BE2C (cell line): ENCODE measurements around the gene ITGB1BP1.

Experiments
- DNase-seq: peaks from one replicate; pipeline ENCODE4 v3.0.0-alpha.2; 2020
- H3K27me3 ChIP-seq: fragments of 250-450 bp; sonication (Bioruptor Pico); 2 replicates; pipeline ENCODE4 v1.5.1; 2020; ENCODE audit warnings: mild to moderate bottlenecking
- H3K36me3 ChIP-seq: fragments of 250-450 bp; sonication (Bioruptor Pico); 2 replicates; pipeline ENCODE4 v1.5.1; 2020; ENCODE audit warnings: mild to moderate bottlenecking
- H3K4me1 ChIP-seq: fragments of 250-450 bp; sonication (Bioruptor Pico); 2 replicates; pipeline ENCODE4 v1.5.1; 2020
- H3K4me3 ChIP-seq: 2 replicates; pipeline ENCODE4 v1.5.1; 2011; ENCODE audit warnings: low read depth, low read length
- H3K9me3 ChIP-seq: fragments of 250-450 bp; sonication (Bioruptor Pico); 2 replicates; pipeline ENCODE4 v1.5.1; 2020
- CTCF ChIP-seq: IDR thresholded peaks from 2 replicates; pipeline ENCODE4 v1.5.1; 2012; ENCODE audit warnings: mild to moderate bottlenecking, low read depth, low read length

ITGB1BP1 gene

GRCh38 chr2:9430316-9431293, 7.3 kb upstream of the ITGB1BP1 start:
- peaks cover 56% of the 10 kb centered on the region for H3K36me3 ChIP-seq
- DNase-seq = no peak
- no peak for TF ChIP-seq CTCF
- H3K4me1 ChIP-seq = peaks cover 14% of the 10 kb centered on the region
- no peaks in the 10 kb centered on the region for H3K27me3 ChIP-seq
- H3K9me3 ChIP-seq = no peaks in the 10 kb centered on the region
- H3K4me3 ChIP-seq = no peak overlapping the region

GRCh38 chr2:9428965-9429577, 5.7 kb upstream of the ITGB1BP1 start:
- H3K4me1 ChIP-seq = peaks cover 10% of the 10 kb centered on the region
- no peaks in the 10 kb centered on the region for H3K9me3 ChIP-seq
- H3K27me3 ChIP-seq = no peaks in the 10 kb centered on the region
- TF ChIP-seq CTCF = no peak
- peaks cover 50% of the 10 kb centered on the region for H3K36me3 ChIP-seq
- no peak for DNase-seq
- no peak overlapping the region for H3K4me3 ChIP-seq

GRCh38 chr2:9424447-9425164, 1.3 kb upstream of the ITGB1BP1 start:
- Histone ChIP-seq H3K27me3 (no peaks in the 10 kb centered on the region), H3K4me3 (peak overlapping the region; percentile 98), H3K9me3 (no peaks in the 10 kb centered on the region), H3K4me1 (no peaks in the 10 kb centered on the region; the same call in none of the 2 replicates), H3K36me3 (peaks cover 9% of the 10 kb centered on the region)
- TF ChIP-seq CTCF = no peak
- DNase-seq = no peak

- Histone ChIP-seq H3K9me3 (no peaks in the 10 kb centered on the region), H3K4me1 (no peaks in the 10 kb centered on the region; the same call in 1 of the 2 replicates), H3K36me3 (peaks cover 3% of the 10 kb centered on the region; the same call in 1 of the 2 replicates), H3K27me3 (no peaks in the 10 kb centered on the region), H3K4me3 (peak overlapping the region; percentile 98)
- TF ChIP-seq CTCF = no peak
- DNase-seq = no peak
Observed at GRCh38 chr2:9423922-9424272, 569 bp upstream of the ITGB1BP1 start.

- 0 out of 2 replicates have a peak, but pooled peaks have one; percentile 4 for TF ChIP-seq CTCF
- peaks cover 7% of the 10 kb centered on the region for H3K36me3 ChIP-seq
- H3K4me3 ChIP-seq = peak overlapping the region; percentile 98
- H3K4me1 ChIP-seq = no peaks in the 10 kb centered on the region; the same call in 1 of the 2 replicates
- H3K9me3 ChIP-seq = no peaks in the 10 kb centered on the region
- DNase-seq = peak; percentile 53
- H3K27me3 ChIP-seq = no peaks in the 10 kb centered on the region
Observed at GRCh38 chr2:9422321-9423099, 818 bp downstream of the ITGB1BP1 start.
